HepG2 (cell line): ENCODE data around the gene ATRIP.

Source experiments
- CBX1 ChIP-seq: IDR thresholded peaks from one replicate; pipeline ENCODE4 v1.6.1; 2016; ENCODE audit warnings: antibody characterized with exemption, low read depth
- EP300 ChIP-seq, 3 experiments: sonication (generic) in 1 of 3; formaldehyde crosslinking in 1 of 3; IDR thresholded peaks; 2 replicates each; pipeline versions ENCODE4 v1.5.1 to v1.6.1; 2011 to 2020; ENCODE audit warnings: low read depth in 2 of 3, low read length in 2 of 3, borderline replicate concordance in 1 of 3, improper control_type of control experiment in 1 of 3, mild to moderate bottlenecking in 1 of 3, missing genetic modification reagents in 1 of 3, moderate library complexity in 1 of 3
- PCBP2 ChIP-seq: fragments of 200-400 bp; formaldehyde crosslinking; optimal IDR thresholded peaks from 2 replicates; pipeline ENCODE3; 2018; ENCODE audit warnings: low read length, low read depth; ENCODE audit not compliant: poor library complexity, severe bottlenecking
- SP2 ChIP-seq: sonication (generic); formaldehyde crosslinking; IDR thresholded peaks from 2 replicates; pipeline ENCODE4 v1.5.1; 2020; ENCODE audit warnings: mild to moderate bottlenecking, missing genetic modification reagents
- SP5 ChIP-seq: IDR thresholded peaks from 2 replicates; pipeline ENCODE4 v1.6.1; 2016; ENCODE audit warnings: low read depth, borderline replicate concordance
- SRSF4 ChIP-seq: fragments of 200-400 bp; formaldehyde crosslinking; IDR thresholded peaks from one replicate; pipeline ENCODE4 v1.6.1; 2018; ENCODE audit warnings: mild to moderate bottlenecking, low read depth, low read length, moderate library complexity; ENCODE audit not compliant: poor library complexity, severe bottlenecking
- XRCC5 ChIP-seq: fragments of 200-400 bp; formaldehyde crosslinking; optimal IDR thresholded peaks from 2 replicates; pipeline ENCODE3; 2017; ENCODE audit warnings: mild to moderate bottlenecking, low read length
- ZSCAN31 ChIP-seq: sonication (generic); formaldehyde crosslinking; IDR thresholded peaks from 2 replicates; pipeline ENCODE4 v1.5.0; 2020; ENCODE audit warnings: low read depth, mild to moderate bottlenecking, missing genetic modification reagents
- TF ChIP-seq, protein P1 (sequence below): IDR thresholded peaks from 2 replicates; pipeline ENCODE4 v1.6.1; 2012; ENCODE audit warnings: inconsistent platforms
- TF ChIP-seq, protein P2 (sequence below): sonication (generic); formaldehyde crosslinking; IDR thresholded peaks from 2 replicates; pipeline ENCODE4 v1.5.0; 2020; ENCODE audit warnings: mild to moderate bottlenecking, missing genetic modification reagents, moderate library complexity
- TF ChIP-seq, protein P3 (sequence below): sonication (generic); formaldehyde crosslinking; IDR thresholded peaks from 2 replicates; pipeline ENCODE4 v1.8.1; 2023; ENCODE audit warnings: missing genetic modification reagents, mild to moderate bottlenecking, borderline replicate concordance

DNA sequence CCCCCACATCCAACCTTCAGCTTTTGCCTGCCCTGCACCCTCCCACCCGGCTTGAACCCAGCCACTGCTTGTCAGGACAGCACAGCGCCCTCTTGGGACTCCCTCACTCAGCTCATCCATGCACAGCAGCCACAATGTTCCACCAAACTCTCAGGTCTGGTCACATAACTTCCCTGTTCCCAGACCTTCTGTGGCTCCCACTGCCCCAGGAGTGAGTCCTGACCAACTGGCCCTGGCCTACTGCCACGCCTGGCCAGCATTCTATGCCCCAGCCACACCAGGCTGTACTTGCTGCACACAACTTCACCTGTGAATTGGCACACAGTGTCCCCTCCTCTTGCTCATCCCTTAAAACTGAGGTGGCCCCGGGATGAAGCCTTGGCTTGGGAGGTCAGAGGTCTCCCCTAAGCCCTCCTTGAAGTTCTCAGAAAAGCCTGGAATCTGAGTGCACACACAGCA, 37.7 kb upstream of the ATRIP start:
- no peak for TF ChIP-seq SP2 (CRISPR knock-in tag)
- no peak for TF ChIP-seq SRSF4
- no peak for TF ChIP-seq SP5 (CRISPR knock-in tag)
- TF ChIP-seq PCBP2, result no peak
- no peak for TF ChIP-seq XRCC5
- TF ChIP-seq EP300 (IDR thresholded peaks at IDR 0.05; ENCODE audit: low read depth in 2 of 2, low read length in 2 of 2), result no peak
- no peak for TF ChIP-seq EP300 (CRISPR knock-in tag; IDR thresholded peaks at IDR 0.05; ENCODE audit: borderline replicate concordance)
- TF ChIP-seq, protein P1, sequence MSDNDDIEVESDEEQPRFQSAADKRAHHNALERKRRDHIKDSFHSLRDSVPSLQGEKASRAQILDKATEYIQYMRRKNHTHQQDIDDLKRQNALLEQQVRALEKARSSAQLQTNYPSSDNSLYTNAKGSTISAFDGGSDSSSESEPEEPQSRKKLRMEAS, result no peak
- TF ChIP-seq, protein P2, sequence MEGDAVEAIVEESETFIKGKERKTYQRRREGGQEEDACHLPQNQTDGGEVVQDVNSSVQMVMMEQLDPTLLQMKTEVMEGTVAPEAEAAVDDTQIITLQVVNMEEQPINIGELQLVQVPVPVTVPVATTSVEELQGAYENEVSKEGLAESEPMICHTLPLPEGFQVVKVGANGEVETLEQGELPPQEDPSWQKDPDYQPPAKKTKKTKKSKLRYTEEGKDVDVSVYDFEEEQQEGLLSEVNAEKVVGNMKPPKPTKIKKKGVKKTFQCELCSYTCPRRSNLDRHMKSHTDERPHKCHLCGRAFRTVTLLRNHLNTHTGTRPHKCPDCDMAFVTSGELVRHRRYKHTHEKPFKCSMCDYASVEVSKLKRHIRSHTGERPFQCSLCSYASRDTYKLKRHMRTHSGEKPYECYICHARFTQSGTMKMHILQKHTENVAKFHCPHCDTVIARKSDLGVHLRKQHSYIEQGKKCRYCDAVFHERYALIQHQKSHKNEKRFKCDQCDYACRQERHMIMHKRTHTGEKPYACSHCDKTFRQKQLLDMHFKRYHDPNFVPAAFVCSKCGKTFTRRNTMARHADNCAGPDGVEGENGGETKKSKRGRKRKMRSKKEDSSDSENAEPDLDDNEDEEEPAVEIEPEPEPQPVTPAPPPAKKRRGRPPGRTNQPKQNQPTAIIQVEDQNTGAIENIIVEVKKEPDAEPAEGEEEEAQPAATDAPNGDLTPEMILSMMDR (CRISPR knock-in tag), result peak; percentile 34; the same call in 1 of the 2 replicates
- no peak for TF ChIP-seq ZSCAN31 (CRISPR knock-in tag)
- no peak for TF ChIP-seq CBX1
- TF ChIP-seq, protein P3, sequence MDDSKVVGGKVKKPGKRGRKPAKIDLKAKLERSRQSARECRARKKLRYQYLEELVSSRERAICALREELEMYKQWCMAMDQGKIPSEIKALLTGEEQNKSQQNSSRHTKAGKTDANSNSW (CRISPR knock-in tag), result no peak
